GM18526 (cell line): ENCODE measurements around the gene PLK3.

Source experiments
- POLR2A ChIP-seq: IDR thresholded peaks from 3 replicates; pipeline ENCODE4 v1.6.1; 2011; ENCODE audit not compliant: insufficient read length; ENCODE audit errors: extremely low read depth

PLK3 gene

GRCh38 chr1:44799770-44800584 lies at the start of gene PLK3:
Gene PLK3 (plus strand): TSS chr1:44800377. CDS start chr1:44800464, 87 bp downstream.
- TF ChIP-seq POLR2A: peak; percentile 93

GRCh38 chr1:44757420-44757819 lies 42.8 kb upstream of the PLK3 start:
- no peak for TF ChIP-seq POLR2A

GRCh38 chr1:44759077-44759476 lies 41.1 kb upstream of the PLK3 start:
- TF ChIP-seq POLR2A: no peak

GRCh38 chr1:44760876-44761275 lies 39.3 kb upstream of the PLK3 start:
- TF ChIP-seq POLR2A: no peak

- TF ChIP-seq POLR2A: peak; percentile 99
Observed at GRCh38 chr1:44775078-44775929, 24.9 kb upstream of the PLK3 start, which contains the start of gene RPS8. Gene RPS8 (plus strand): TSS chr1:44775540. CDS start chr1:44775597, 57 bp downstream.

- no peak for TF ChIP-seq POLR2A
Observed at GRCh38 chr1:44775930-44776729, 24.0 kb upstream of the PLK3 start.

- TF ChIP-seq POLR2A: no peak
Observed at GRCh38 chr1:44776730-44777068, 23.5 kb upstream of the PLK3 start.

GRCh38 chr1:44777547-44777946 lies 22.6 kb upstream of the PLK3 start:
- no peak for TF ChIP-seq POLR2A

- TF ChIP-seq POLR2A: no peak
Observed at GRCh38 chr1:44777969-44778635, 22.1 kb upstream of the PLK3 start.

GRCh38 chr1:44778705-44779576 lies 21.2 kb upstream of the PLK3 start:
- TF ChIP-seq POLR2A: no peak

- no peak for TF ChIP-seq POLR2A
Observed at GRCh38 chr1:44780583-44781121, 19.5 kb upstream of the PLK3 start.

- no peak for TF ChIP-seq POLR2A
Observed at GRCh38 chr1:44783697-44784093, 16.5 kb upstream of the PLK3 start.

- peak; percentile 16 for TF ChIP-seq POLR2A
Observed at GRCh38 chr1:44784094-44785028, 15.8 kb upstream of the PLK3 start.

- TF ChIP-seq POLR2A: no peak
Observed at GRCh38 chr1:44785029-44785380, 15.2 kb upstream of the PLK3 start.
